Retinal pigment epithelial cell (primary cell): ENCODE data around the gene NTSR1.
"Not testable (repeated sequence)": the region's sequence is repeated elsewhere in the genome, so short reads cannot be mapped to it uniquely, and the experiment has no call there.

Source experiments
- DNase-seq: peaks from one replicate; pipeline ENCODE4 v3.0.0-alpha.2; 2010; ENCODE audit warnings: low read depth
- H3K4me3 ChIP-seq: 2 replicates; pipeline ENCODE4 v1.5.1; 2011; ENCODE audit warnings: mild to moderate bottlenecking, low read length, control low read depth, moderate library complexity
- TF ChIP-seq, protein P1 (sequence below): conservative IDR thresholded peaks from 2 replicates; pipeline ENCODE4 v1.5.1; 2011; ENCODE audit warnings: low read depth, low read length, control low read depth, inconsistent platforms

Gene NTSR1

DNA sequence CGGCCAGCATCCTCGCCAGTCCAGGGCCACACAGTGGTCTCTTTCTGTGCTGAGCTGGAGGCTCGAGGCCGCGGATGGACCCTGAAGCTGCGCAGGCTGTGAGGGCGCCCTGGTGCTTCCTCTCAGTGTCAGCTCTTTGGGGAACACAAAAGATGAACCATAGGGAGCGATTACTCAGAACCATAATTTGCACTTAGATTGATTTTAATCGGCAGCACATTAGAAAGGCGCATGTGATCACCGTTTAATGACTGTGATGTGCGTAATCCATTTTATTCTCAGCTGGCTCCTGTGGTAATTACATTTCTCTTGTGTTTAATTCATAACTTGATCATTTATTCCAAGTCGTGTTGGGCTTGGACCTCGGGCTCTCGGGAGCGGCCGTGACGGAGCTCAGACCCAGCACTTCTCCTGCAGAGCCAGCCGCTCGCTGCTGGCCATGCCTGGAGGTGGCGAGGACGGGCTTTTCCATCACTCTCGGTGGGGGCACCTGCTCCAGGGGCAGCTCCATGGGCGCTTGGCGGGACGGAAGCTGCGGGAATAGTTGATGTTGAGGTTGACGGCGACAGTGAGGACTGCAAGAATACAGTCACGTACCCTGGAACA is 25.6 kb upstream of the NTSR1 start:
- H3K4me3 ChIP-seq = no peak overlapping the region
- DNase-seq = no peak
- TF ChIP-seq, protein P1, sequence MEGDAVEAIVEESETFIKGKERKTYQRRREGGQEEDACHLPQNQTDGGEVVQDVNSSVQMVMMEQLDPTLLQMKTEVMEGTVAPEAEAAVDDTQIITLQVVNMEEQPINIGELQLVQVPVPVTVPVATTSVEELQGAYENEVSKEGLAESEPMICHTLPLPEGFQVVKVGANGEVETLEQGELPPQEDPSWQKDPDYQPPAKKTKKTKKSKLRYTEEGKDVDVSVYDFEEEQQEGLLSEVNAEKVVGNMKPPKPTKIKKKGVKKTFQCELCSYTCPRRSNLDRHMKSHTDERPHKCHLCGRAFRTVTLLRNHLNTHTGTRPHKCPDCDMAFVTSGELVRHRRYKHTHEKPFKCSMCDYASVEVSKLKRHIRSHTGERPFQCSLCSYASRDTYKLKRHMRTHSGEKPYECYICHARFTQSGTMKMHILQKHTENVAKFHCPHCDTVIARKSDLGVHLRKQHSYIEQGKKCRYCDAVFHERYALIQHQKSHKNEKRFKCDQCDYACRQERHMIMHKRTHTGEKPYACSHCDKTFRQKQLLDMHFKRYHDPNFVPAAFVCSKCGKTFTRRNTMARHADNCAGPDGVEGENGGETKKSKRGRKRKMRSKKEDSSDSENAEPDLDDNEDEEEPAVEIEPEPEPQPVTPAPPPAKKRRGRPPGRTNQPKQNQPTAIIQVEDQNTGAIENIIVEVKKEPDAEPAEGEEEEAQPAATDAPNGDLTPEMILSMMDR = no peak

DNA sequence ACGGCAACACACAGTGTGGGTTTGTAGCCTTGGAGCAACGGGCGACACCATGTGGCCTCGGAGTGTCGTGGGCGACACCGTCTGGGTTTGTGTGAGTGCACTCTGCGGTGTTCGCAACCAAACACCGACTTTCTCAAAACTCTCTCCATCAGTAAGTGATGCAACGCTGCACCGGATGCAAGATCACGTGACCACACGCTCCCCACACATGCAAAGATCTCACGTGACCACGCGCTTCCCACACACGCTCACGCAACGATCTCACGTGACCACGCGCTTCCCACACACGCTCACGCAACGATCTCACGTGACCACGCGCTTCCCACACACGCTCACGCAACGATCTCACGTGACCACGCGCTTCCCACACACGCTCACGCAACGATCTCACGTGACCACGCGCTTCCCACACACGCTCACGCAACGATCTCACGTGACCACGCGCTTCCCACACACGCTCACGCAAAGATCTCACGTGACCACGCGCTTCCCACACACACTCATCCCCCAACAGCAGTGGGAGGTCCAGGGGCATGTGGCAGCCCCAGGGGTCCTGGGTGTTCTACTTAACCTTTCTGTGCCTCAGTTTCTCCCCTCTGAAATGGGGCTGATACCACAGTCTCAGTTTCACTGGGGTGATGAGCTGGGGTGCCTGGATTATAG is 24.8 kb upstream of the NTSR1 start:
- not testable (repeated sequence) for DNase-seq, H3K4me3 ChIP-seq

DNA sequence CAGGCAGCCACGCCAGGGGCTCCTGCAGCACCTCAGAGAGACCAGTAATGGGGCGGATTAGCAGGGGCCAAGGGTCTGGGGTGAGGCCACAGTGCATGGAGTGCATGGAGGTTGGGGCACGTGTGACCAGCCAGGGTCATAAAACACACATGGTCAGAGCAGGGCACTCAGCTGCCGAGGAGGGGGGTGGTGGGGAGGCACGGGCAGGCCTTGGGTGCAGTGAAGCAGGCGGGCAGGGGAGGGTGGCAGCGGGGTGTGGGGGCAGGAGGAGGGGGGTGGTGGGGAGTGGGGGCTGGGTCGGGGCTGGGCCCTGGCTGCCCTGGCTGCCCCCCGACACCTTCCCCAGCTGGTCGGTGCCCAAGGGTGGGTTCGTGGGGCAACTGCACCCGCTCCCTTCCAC is 23.7 kb upstream of the NTSR1 start:
- TF ChIP-seq, protein P1 = no peak
- no peak for DNase-seq
- no peak overlapping the region for H3K4me3 ChIP-seq

DNA sequence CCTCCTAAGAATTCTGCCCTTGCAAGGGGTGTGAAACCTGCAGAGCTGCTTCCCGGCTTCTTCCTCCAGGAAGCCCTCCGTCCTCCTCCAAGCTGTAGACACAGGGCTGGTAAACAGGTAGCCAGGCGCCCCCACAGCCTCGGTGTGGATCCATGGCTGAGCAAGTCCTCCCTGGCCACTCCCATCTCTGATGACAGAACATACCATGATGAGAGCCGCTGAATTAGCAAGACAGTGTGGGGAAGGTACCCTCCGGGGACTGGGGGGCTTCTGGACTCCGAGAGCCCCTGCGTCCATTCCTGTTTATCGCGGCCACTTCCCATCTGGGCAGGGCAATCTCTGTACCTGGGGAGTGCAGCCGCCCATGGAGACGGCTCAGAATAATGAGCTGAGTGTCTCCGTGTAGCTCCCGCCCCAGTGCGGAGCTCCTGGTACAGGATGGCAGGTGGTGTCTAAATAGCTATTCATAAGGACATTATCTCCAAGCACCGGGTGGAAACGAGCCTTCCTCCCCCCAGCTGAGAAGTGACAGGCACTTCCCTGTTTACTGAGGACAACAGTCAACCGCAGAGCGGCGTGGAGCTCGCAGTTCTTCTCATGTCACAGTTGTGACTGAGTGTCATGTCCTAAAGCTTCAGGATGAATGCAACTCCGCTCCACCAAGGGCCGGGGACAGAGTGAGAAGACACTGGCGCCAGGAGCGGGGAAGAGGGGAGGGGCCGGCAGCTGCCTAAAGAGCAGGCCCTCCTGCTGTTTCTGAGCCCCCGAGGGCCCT is 22.7 kb upstream of the NTSR1 start:
- TF ChIP-seq, protein P1 = no peak
- H3K4me3 ChIP-seq = no peak overlapping the region
- no peak for DNase-seq

DNA sequence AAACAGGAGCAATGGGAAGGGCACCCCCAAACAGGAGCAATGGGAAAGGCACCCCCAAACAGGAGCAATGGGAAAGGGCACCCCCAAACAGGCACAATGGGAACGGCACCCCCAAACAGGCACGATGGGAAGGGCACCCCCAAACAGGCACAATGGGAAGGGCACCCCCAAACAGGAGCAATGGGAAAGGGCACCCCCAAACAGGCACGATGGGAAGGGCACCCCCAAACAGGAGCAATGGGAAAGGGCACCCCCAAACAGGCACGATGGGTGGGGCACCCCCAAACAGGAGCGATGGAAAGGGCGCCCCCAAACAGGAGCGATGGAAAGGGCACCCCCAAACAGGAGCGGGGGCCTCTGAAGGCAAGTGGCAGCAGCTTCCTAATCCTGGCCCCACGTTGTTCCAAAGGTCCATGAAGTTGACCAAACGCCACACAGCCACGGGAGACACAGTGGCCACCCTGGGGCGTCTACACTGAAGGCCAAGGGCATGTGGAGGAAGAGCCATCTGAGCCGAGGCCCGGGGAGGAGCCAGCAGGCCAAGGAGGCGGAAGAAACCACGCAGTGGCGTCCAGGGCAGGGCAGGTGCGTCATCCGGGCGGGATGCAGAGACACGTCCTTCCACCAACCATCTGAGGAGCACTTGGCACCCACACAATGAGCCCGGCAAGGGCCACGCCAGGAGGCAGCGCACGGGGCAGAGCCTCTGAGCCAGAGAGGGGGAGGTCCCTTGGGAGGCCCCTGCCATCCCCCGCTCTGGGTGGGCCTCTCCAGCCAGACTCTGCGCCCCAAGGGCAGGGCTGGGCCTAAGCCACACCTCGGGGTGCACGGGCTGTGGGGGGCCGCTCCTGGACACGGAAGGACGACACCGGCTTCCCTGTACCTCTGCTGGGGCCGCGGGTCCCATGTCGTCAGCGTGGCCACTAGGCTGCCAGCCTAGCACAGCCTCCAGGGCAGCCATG is 21.5 kb upstream of the NTSR1 start:
- H3K4me3 ChIP-seq = no peak overlapping the region
- DNase-seq = no peak
- TF ChIP-seq, protein P1 = no peak

DNA sequence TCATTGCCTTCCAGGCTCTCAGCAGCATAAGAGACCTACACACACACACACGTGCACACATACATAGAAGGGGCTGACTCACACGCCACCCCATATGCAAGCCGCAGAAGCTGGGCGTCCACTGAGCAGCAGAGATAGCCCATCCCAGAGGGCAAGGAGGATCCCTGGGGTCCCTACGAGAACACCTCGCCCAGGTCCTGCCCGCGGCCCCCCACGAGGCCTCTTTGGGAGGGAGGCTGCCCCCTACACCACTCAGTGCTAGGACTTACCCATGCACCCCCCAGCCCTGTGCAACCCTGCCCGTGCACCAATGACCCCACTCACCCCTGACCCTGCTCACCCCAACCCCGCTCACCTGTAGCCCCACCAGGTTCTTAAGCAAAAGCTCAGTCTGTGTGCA is 20.6 kb upstream of the NTSR1 start:
- DNase-seq = no peak
- H3K4me3 ChIP-seq = no peak overlapping the region
- TF ChIP-seq, protein P1 = no peak

DNA sequence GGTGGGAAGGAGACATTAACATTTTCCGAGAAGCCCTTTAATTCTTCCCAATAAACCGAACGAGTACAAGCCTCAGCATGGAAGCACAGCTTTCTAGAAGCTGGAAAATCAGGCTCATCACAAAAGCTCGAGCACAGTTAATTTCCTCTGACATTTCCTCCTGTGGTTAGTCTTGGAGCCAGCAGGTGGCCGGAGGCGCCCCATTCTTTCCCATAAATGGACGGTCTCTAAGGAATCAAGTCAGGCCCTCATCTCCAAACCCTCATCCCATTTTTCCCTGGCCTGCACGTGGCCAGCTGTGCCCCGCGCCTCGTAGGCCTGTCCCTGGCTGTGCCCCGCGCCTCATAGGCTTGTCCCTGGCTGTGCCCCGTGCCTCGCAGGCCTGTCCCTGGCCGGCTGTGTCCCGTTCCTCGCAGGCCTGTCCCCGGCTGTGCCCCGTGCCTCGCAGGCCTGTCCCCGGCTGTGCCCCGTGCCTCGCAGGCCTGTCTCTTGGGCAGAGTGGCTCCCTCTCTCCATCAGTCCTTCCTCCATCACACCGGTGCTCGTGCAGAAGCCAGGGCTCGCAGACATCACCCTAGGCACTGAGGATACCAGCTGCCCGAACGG is 19.7 kb upstream of the NTSR1 start:
- DNase-seq = no peak
- TF ChIP-seq, protein P1 = peak; percentile 46

More for the DNA sequence above, 19.7 kb upstream of the NTSR1 start:
- H3K4me3 ChIP-seq = no peak overlapping the region
